Smooth muscle cell of the brain vasculature (primary cell): ENCODE data around the gene OR1C1.
"Not testable (repeated sequence)": the region's sequence is repeated elsewhere in the genome, so short reads cannot be mapped to it uniquely, and the experiment has no call there.

ENCODE experiments used
- DNase-seq: peaks from one replicate; pipeline ENCODE4 v3.0.0-alpha.2; 2012; ENCODE audit warnings: low read depth, low spot score

The OR1C1 gene, protein sequence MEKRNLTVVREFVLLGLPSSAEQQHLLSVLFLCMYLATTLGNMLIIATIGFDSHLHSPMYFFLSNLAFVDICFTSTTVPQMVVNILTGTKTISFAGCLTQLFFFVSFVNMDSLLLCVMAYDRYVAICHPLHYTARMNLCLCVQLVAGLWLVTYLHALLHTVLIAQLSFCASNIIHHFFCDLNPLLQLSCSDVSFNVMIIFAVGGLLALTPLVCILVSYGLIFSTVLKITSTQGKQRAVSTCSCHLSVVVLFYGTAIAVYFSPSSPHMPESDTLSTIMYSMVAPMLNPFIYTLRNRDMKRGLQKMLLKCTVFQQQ

GRCh38 chr1:247760456-247760855, at the start of gene OR1C1:
OR1C1 (minus strand) TSS chr1:247760556; CDS start chr1:247758406, 2,150 bp downstream.
- no peak for DNase-seq

GRCh38 chr1:247797518-247797917, 37.2 kb upstream of the OR1C1 start:
- DNase-seq = no peak

- no peak for DNase-seq
Measured at GRCh38 chr1:247769603-247770002, 9.2 kb upstream of the OR1C1 start.

- not testable (repeated sequence) for DNase-seq
Measured at GRCh38 chr1:247754311-247754710, 6.0 kb downstream of the OR1C1 start.

DNA sequence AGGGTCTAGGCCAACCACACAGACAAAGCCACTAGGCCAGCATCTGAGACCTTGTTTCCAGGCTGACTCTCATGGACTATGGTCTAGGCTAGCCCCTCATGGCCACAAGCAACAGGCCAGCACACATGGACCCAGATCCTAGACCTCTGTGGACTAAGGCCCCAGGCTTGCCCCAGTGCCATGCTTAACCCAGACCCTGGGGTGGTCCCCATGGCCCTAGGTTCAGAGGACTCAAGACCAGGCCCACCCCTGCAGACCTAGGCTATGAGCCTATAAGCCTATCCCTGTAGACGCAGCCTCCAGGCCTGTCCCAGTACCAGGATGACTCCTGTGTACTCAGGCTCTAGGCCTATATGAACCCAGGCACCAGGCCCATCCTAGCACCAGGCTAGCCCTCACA, 10.5 kb downstream of the OR1C1 start:
- DNase-seq = no peak

- DNase-seq = no peak
Measured at GRCh38 chr1:247748041-247748440, 12.3 kb downstream of the OR1C1 start, which contains the start of gene OR14A2. OR14A2 (minus strand) TSS chr1:247748141.

- DNase-seq = no peak
Measured at GRCh38 chr1:247747616-247748015, 12.7 kb downstream of the OR1C1 start.

DNA sequence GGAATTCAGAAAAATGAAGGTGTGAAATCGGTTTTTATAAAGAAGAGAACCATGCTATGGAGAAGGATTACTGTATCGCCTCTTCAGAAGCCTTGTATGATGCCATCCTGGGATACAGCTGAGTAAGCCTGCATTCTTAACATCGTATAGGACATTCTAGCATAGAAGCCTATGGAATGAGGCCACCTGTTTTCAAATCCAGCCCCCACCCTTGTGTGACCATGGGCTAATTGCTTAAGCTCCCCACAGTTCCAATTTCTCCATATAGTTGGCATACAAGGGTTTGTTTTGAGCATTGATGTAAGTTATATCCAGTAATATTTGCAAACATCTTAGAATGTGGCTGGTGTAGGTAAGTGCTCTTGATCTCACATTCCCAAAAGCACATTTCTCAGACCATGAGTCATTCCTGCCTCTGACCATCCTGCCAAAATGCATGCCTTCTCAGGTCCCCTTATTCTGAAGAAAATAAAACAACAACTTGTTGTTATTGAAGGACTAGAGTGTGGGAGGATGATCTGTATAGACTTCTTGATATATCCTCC, 13.9 kb downstream of the OR1C1 start:
- no peak for DNase-seq

DNA sequence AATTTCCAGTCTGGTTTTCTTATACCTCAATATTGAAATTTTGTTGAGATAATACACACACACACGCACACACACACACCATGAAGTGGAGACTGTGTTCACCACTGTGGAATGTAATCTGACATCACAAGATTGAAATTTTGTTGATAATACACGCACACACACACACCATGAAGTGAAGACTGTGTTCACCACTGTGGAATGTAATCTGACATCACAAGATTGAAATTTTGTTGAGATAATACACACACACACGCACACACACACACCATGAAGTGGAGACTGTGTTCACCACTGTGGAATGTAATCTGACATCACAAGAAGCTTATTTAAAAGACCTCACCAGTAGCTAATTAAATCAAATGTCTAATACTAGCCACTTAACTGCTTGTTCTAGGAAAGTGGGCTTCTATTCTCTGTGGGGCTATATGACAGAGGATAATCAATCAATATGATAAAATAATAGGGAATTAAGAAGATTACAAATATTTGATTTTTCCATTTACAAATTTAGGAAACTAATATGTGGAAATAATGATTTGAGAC, 18.1 kb downstream of the OR1C1 start:
- DNase-seq = not testable (repeated sequence)

DNA sequence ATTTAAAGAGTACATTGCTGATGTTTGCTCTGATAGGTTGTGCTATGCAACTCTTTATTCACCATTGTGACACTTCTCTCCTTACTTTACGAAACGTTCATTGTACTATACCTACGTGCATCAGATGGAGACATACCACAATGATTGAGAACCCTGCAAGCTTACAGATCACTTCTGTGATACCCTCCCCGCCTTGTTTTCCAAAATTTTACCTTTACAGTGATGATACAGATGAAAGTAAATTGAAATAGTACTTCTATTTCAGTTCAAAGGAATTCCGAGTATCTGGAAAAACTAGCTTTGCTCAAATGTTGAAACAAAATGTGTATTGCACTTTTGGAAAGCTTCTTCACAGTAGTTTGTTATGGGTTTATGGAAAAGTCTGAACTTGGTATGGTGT, 18.6 kb downstream of the OR1C1 start:
- DNase-seq = no peak

DNA sequence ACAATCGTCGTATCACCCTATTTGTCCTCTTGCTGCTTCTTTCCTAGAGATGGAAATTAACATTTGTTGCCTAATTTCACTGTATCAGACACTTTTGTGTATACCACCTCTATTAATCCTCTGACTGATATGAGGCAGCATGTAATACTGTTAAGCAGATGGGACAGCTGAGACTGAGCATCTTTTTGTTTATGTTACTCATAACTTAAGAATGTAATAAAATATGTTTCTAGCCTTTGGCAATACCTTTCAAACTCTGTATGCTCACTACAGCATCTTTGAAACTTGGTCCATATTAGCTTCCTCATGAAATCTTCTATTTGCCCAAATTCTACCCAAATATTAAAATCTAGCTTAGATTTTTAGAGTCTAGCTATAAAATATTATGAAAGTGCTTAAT, 19.6 kb downstream of the OR1C1 start:
- DNase-seq = no peak

GRCh38 chr1:247738315-247738714, 22.0 kb downstream of the OR1C1 start, which contains the start of gene OR14K1:
OR14K1 (plus strand) TSS chr1:247738615; CDS start chr1:247738615, 0 bp downstream.
- no peak for DNase-seq

- DNase-seq = no peak
Measured at GRCh38 chr1:247721222-247721621, 39.1 kb downstream of the OR1C1 start.

DNA sequence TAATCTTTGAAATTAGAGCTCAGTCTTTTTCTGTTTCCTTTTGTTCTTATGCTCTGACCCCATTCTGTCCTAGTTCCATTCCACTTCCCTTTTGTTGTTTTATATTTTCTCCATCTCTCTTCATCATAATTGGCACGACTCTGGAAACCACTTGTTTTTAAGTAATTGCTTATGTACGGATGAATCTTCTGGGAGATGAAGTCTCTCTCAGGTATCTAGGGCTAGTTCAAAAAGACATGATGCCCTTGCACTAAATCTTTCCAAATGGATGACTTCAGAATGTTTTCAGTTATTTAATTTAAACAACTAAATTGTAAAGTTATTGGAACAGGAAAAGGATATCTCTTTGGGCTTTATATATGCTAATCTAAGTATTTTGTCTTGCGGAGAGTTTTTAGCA, 43.8 kb downstream of the OR1C1 start, which contains the start of gene OR6F1:
Gene OR6F1, minus strand, starts transcription at position 101 of the 400 bp plus-strand sequence. CDS start 3,891 bp downstream, outside the sequence.
- no peak for DNase-seq

GRCh38 chr1:247713753-247714152, 46.6 kb downstream of the OR1C1 start:
- DNase-seq = no peak

GRCh38 chr1:247710681-247711080, 49.7 kb downstream of the OR1C1 start:
- not testable (repeated sequence) for DNase-seq
